IMR-90 (cell line): ENCODE data around the gene BOD1L2.

Experiments used
- CEBPB ChIP-seq: IDR thresholded peaks from 2 replicates; pipeline ENCODE4 v1.6.1; 2012; ENCODE audit warnings: low read depth, low read length, improper control_type of control experiment
- FOS ChIP-seq: fragments of 150-350 bp; IDR thresholded peaks from 2 replicates; pipeline ENCODE4 v1.6.1; 2016; ENCODE audit warnings: low read depth, low read length
- MXI1 ChIP-seq: IDR thresholded peaks from 2 replicates; pipeline ENCODE4 v1.6.1; 2012; ENCODE audit warnings: low read depth, mild to moderate bottlenecking, low read length, moderate library complexity, borderline replicate concordance
- NFE2L2 ChIP-seq: fragments of 150-350 bp; IDR thresholded peaks from 2 replicates; pipeline ENCODE4 v1.6.1; 2016; ENCODE audit warnings: low read depth, mild to moderate bottlenecking, low read length
- POLR2A ChIP-seq: IDR thresholded peaks from 2 replicates; pipeline ENCODE4 v1.6.1; 2012; ENCODE audit warnings: mild to moderate bottlenecking, low read depth, low read length
- RAD21 ChIP-seq: IDR thresholded peaks from 2 replicates; pipeline ENCODE4 v1.6.1; 2012; ENCODE audit warnings: low read length, improper control_type of control experiment
- RCOR1 ChIP-seq: IDR thresholded peaks from 2 replicates; pipeline ENCODE4 v1.6.1; 2012; ENCODE audit warnings: mild to moderate bottlenecking, low read length, improper control_type of control experiment; ENCODE audit not compliant: insufficient replicate concordance
- RFX5 ChIP-seq: IDR thresholded peaks from 2 replicates; pipeline ENCODE4 v1.8.0; 2012; ENCODE audit warnings: low read depth, mild to moderate bottlenecking, low read length, moderate library complexity
- SMC3 ChIP-seq: fragments of 150-350 bp; IDR thresholded peaks from 2 replicates; pipeline ENCODE4 v1.6.1; 2016; ENCODE audit warnings: low read depth, mild to moderate bottlenecking, antibody characterized with exemption, low read length, moderate library complexity
- TF ChIP-seq, protein P1 (sequence below): conservative IDR thresholded peaks from 2 replicates; pipeline ENCODE4 v1.5.1; 2012; ENCODE audit warnings: mild to moderate bottlenecking, low read depth, low read length, improper control_type of control experiment

DNA sequence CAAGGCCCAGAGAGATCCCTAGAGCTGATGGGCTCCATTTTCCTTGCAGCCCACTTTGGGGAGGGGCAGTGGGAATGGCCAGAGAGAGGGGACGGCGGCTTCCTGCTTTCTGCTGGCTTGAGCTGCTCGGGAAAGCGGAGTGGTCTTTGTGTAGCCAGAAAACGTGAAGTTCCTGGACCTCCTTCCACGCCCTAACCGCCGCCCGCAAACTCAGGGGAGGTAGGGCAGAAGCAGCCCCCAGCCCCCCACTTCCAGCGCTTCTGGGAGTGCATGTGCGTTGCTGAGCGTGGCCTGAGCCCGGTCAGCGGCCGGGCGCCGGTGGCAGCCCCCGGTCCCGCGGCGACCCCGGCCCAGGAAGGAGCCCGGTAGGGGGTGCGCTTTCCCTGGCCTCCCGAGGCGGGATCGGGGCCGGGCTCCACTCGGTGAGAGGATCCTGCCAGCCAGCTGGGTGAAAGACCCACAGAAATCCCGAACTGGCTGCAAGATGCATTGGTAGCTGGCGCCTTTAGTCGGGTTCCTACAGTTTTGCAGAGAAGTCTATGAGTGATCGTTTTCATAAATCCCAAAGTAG is 25.3 kb upstream of the BOD1L2 start:
- TF ChIP-seq, protein P1, sequence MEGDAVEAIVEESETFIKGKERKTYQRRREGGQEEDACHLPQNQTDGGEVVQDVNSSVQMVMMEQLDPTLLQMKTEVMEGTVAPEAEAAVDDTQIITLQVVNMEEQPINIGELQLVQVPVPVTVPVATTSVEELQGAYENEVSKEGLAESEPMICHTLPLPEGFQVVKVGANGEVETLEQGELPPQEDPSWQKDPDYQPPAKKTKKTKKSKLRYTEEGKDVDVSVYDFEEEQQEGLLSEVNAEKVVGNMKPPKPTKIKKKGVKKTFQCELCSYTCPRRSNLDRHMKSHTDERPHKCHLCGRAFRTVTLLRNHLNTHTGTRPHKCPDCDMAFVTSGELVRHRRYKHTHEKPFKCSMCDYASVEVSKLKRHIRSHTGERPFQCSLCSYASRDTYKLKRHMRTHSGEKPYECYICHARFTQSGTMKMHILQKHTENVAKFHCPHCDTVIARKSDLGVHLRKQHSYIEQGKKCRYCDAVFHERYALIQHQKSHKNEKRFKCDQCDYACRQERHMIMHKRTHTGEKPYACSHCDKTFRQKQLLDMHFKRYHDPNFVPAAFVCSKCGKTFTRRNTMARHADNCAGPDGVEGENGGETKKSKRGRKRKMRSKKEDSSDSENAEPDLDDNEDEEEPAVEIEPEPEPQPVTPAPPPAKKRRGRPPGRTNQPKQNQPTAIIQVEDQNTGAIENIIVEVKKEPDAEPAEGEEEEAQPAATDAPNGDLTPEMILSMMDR: no peak
- no peak for TF ChIP-seq NFE2L2
- TF ChIP-seq RCOR1: no peak
- no peak for TF ChIP-seq FOS
- TF ChIP-seq RAD21: no peak
- TF ChIP-seq POLR2A: no peak
- TF ChIP-seq SMC3: no peak
- no peak for TF ChIP-seq MXI1
- TF ChIP-seq CEBPB: no peak
- TF ChIP-seq RFX5: no peak
